IPS DF 6.9 (cell line): ENCODE data around the gene SERPINA5.
"Not testable (repeated sequence)": the region's sequence is repeated elsewhere in the genome, so short reads cannot be mapped to it uniquely, and the experiment has no call there.

ENCODE experiments used
- DNase-seq: peaks from one replicate; pipeline ENCODE4 v3.0.0-alpha.2; 2013; ENCODE audit warnings: low read depth, low spot score
- H3K27ac ChIP-seq: one replicate; pipeline ENCODE4 v1.5.1; 2013; ENCODE audit warnings: low read length, control low read depth
- H3K27me3 ChIP-seq: 2 replicates; pipeline ENCODE4 v1.6.1; 2013; ENCODE audit warnings: mild to moderate bottlenecking, low read length; ENCODE audit not compliant: control insufficient read depth, insufficient read depth
- H3K36me3 ChIP-seq: 2 replicates; pipeline ENCODE4 v1.6.1; 2013; ENCODE audit warnings: low read length; ENCODE audit not compliant: control insufficient read depth, insufficient read depth
- H3K4me1 ChIP-seq: 2 replicates; pipeline ENCODE4 v1.6.1; 2013; ENCODE audit warnings: low read length; ENCODE audit not compliant: control insufficient read depth, insufficient read depth
- H3K4me3 ChIP-seq: 2 replicates; pipeline ENCODE4 v1.5.1; 2013; ENCODE audit warnings: mild to moderate bottlenecking, low read length
- H3K9me3 ChIP-seq: 2 replicates; pipeline ENCODE4 v1.6.1; 2013; ENCODE audit warnings: low read length, inconsistent platforms; ENCODE audit not compliant: control insufficient read depth, insufficient read depth
- WGBS: extraction: QIAGEN DNeasy Blood & Tissue Kit; methylation state at CpG from one replicate; pipeline ENCODE4 v1.1.7; 2013; ENCODE audit warnings: mixed read lengths, missing lambda C conversion rate; ENCODE audit not compliant: insufficient read length, insufficient coverage; 5-methylcytosine and 5-hydroxymethylcytosine counted together

The SERPINA5 gene

DNA sequence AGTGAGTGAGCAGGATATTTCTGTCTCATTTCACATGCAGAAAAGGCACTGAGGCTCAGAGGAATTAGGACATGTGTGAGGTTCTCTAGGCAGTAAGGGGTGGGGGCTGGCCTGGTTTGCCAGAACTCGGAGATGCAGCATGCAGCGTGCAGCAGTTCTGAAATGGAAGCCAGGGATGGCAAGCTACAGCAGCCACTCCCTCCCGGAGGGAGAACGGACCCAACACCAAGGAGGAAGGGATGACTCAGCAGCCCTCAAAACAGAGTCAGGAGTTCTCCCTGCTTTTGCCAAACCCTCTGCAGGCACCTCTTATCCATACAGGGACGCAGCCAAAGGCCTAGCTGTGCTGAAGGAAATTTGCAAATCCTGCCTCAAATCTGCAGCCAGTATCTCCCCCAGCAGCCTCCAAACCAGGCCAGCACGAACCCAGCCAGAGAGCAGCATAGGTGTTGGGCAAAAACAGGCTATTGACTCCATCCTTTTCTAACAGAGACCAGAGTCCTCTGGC, 20.7 kb downstream of the SERPINA5 start:
- DNase-seq, result no peak
- WGBS, result no CpG with 5 or more reads among the region's 6 CpGs
- H3K36me3 ChIP-seq, result no peaks in the 10 kb centered on the region
- H3K9me3 ChIP-seq, result no peaks in the 10 kb centered on the region
- no peak overlapping the region for H3K27ac ChIP-seq
- no peaks in the 10 kb centered on the region for H3K27me3 ChIP-seq
- H3K4me3 ChIP-seq, result no peak overlapping the region
- peaks cover 6% of the 10 kb centered on the region; the same call in 1 of the 2 replicates for H3K4me1 ChIP-seq

DNA sequence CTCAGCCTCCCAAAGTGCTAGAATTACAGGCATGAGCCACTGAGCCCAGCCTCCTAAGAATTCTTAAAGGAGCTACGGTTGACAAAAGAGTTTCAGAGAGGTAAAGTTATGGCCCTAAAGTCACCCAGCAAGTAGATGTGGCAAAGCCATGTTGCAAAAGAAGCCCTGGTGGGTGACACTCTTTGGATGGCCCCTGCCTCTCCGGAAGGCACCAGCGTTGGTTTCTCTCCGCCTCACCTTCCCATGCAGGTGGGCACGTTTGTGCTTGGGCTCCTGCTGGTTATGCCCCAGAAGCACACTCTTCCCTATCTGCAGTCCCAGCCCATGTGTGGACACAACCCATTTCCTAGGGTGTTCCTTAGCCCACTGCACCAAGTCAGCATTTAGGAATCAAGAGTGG, 21.5 kb downstream of the SERPINA5 start:
- Histone ChIP-seq H3K9me3 (no peaks in the 10 kb centered on the region), H3K36me3 (no peaks in the 10 kb centered on the region), H3K27ac (no peak overlapping the region), H3K4me3 (no peak overlapping the region), H3K4me1 (peaks cover 6% of the 10 kb centered on the region; the same call in 1 of the 2 replicates), H3K27me3 (no peaks in the 10 kb centered on the region)
- WGBS, result no CpG with 5 or more reads among the region's 5 CpGs
- DNase-seq, result no peak

DNA sequence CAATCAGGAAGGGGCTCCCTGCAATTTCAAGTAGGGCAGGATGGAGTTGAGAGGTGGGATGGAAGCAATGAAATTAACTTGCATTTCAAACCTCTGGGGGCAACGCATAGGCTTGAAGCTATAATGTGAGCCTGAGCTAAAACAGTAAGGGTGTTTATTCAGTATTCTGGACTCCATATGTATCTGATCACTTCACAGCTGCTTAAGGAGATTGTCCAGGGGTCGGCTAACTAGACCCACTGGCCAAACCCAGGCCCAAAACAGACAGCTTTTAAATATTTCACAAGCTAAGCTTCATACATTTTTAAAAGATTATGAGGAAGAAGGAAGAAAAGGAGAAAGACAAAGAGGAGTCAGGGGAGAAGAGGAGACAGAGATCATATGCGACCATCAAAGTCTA, 24.1 kb downstream of the SERPINA5 start:
- WGBS, result no CpG with 5 or more reads among the region's 3 CpGs

DNA sequence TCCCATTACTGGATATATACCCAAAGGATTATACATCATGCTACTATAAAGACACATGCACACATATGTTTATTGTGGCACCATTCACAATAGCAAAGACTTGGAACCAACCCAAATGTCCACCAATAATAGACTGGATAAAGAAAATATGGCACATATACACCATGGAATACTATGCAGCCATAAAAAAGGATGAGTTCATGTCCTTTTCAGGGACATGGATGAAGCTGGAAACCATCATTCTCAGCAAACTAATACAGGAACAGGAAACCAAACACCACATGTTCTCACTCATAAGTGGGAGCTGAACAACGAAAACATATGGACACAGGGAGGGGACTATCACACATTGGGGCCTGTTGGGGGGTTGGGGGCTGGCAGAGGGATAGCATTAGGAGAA, 27.7 kb downstream of the SERPINA5 start:
- not testable (repeated sequence) for DNase-seq, H3K9me3 ChIP-seq, H3K4me1 ChIP-seq, H3K27me3 ChIP-seq, H3K4me3 ChIP-seq, H3K36me3 ChIP-seq, H3K27ac ChIP-seq
- WGBS, result no CpG with 5 or more reads among the region's 1 CpG

More for the DNA sequence above, 24.1 kb downstream of the SERPINA5 start:
- no peaks in the 10 kb centered on the region for H3K9me3 ChIP-seq
- no peak for DNase-seq
- no peaks in the 10 kb centered on the region for H3K27me3 ChIP-seq
- no peak overlapping the region for H3K27ac ChIP-seq
- H3K36me3 ChIP-seq, result no peaks in the 10 kb centered on the region
- H3K4me1 ChIP-seq, result peaks cover 1% of the 10 kb centered on the region; the same call in 1 of the 2 replicates
- no peak overlapping the region for H3K4me3 ChIP-seq

DNA sequence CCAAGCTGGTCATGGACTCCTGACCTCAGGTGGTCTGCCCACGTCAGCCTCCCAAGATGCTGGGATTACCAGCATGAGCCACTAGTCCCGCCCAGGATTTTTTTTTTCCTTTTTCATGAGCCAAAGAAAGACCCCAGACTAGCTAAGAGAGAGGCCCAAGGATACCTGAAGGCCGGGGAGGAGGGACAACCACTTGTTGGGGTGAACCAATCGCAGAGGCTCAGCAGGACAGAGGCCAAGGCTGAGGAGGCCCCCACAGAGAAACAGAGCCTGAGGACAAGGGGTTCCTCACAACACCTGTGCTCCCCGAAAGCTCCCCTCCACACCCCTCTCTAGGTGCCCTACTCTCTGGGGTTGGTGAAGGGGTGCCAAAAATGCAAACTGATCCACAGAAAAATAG, 30.0 kb downstream of the SERPINA5 start:
- Histone ChIP-seq H3K4me3 (no peak overlapping the region), H3K36me3 (no peaks in the 10 kb centered on the region; the same call in 1 of the 2 replicates), H3K4me1 (no peaks in the 10 kb centered on the region), H3K9me3 (no peaks in the 10 kb centered on the region), H3K27me3 (no peaks in the 10 kb centered on the region), H3K27ac (no peak overlapping the region)
- no CpG with 5 or more reads among the region's 5 CpGs for WGBS
- DNase-seq, result no peak

DNA sequence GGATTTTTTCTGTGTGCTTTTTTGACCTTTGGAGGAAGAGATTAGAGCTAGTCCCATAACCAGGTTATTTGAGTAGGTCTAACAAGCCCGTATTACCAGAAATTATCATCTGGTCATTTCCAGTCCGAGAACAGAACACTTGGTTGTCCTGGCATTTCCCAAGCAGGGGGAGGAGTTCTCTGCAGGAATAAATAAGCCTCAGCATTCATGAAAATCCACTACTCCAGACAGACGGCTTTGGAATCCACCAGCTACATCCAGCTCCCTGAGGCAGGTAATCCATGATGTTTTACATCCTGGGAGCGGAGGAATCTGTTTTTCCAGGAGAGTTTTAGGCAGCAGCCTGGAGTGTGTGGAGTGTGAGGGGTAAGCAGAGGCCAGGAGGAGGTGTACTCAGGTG, 30.9 kb downstream of the SERPINA5 start, which contains the start of gene SERPINA3:
Gene SERPINA3 (plus strand): TSS at position 218 of the 400 bp plus-strand sequence. CDS start 2,051 bp downstream, outside the sequence.
- Histone ChIP-seq H3K9me3 (no peaks in the 10 kb centered on the region), H3K27me3 (no peaks in the 10 kb centered on the region), H3K4me1 (no peaks in the 10 kb centered on the region), H3K27ac (no peak within 1 kb of the TSS), H3K36me3 (no peaks in the 10 kb centered on the region; the same call in 1 of the 2 replicates), H3K4me3 (no peak within 1 kb of the TSS)
- DNase-seq, result no peak
- WGBS, result no CpG with 5 or more reads among the region's 4 CpGs

DNA sequence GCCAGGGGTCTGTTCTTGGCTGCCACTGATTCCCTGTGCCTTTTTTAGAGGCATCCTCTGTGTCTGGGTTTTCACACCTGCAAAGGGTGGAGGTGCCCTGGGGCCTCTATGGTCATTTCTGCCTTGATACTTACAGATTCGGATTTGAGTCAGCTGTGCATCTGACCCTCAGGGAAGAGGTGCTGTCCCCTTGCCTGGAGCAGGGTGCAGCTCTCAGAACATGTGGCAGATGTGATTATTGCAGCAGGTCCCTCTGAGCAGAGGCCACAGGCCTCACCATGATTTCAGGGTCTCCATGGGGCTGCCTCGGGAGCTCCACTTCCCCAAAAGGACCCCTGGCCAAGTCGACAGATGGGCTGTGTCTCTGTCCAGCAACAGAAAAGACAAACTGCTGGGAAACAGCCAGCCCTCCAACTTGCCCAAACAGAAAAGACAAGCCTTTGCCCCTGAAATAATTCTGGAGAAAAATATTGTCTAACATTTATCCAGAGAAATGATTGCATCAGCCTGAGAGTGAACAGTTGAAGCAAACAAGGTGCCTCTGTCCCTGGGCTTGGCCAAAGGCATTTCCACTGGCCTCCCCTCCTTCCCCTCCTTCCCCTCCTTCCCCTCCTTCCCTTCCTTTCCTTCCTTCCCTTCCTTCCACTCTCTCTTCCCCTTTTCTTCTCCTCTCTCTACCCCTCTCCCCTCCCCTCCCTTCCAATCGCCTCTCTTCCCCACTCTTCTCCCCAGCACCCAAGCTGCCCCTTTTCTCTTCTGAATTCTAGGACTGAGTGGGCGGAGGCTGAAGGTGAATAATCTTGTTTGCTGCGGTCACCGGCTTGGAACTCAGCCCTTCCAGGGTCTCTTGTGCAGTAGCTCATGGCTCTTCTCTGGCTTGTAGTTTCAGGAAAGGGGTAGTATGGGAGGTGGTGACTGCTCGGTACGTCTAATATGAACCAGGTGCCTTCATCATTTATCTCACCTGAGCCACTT, 31.6 kb downstream of the SERPINA5 start:
- H3K4me3 ChIP-seq, result no peak overlapping the region
- H3K36me3 ChIP-seq, result no peaks in the 10 kb centered on the region; the same call in 1 of the 2 replicates
- WGBS, result 100% methylated on average over 1 of the region's 9 CpGs
- no peak overlapping the region for H3K27ac ChIP-seq
- H3K9me3 ChIP-seq, result no peaks in the 10 kb centered on the region
- H3K27me3 ChIP-seq, result no peaks in the 10 kb centered on the region
- no peak for DNase-seq
- H3K4me1 ChIP-seq, result no peaks in the 10 kb centered on the region

DNA sequence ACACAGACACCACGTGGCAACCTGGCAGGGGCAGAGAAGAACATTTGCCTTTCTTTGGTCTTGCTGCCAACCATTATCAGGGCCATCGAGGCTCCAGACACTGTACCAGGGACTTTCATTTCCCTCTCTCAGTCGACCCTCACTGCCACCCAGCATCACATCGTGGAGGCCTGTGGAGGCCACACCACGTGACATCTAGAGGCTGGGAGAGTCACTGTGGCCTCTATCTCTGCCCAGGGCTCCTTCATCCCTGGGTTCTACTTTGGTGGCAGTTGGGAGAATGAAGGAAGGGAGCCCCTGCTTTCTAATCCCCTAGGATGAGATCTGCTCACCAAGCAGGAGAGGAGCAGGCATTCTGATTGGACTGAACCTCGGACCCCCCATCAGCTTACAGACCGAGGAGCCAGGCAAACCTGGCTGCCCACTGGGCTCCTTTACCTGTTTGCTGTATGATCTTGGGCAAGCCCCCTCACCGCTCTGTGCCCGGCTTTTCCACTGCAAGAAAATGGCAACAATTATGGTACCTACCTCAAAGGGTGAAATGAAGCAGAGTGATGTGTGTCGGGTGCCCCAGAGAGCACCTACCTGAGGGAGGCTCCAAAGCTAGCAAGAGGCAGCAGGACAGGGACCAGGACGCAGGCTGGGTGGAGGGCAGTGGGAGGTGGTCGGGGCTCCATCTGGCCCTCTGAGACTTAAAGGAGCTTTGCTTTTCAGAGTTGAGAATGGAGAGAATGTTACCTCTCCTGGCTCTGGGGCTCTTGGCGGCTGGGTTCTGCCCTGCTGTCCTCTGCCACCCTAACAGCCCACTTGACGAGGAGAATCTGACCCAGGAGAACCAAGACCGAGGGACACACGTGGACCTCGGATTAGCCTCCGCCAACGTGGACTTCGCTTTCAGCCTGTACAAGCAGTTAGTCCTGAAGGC, 32.8 kb downstream of the SERPINA5 start:
- no peak for DNase-seq
- no peak overlapping the region for H3K4me3 ChIP-seq
- H3K27ac ChIP-seq, result no peak overlapping the region
- H3K9me3 ChIP-seq, result no peaks in the 10 kb centered on the region
- no peaks in the 10 kb centered on the region for H3K27me3 ChIP-seq
- no peaks in the 10 kb centered on the region; the same call in 1 of the 2 replicates for H3K36me3 ChIP-seq
- no CpG with 5 or more reads among the region's 20 CpGs for WGBS
- no peaks in the 10 kb centered on the region for H3K4me1 ChIP-seq

DNA sequence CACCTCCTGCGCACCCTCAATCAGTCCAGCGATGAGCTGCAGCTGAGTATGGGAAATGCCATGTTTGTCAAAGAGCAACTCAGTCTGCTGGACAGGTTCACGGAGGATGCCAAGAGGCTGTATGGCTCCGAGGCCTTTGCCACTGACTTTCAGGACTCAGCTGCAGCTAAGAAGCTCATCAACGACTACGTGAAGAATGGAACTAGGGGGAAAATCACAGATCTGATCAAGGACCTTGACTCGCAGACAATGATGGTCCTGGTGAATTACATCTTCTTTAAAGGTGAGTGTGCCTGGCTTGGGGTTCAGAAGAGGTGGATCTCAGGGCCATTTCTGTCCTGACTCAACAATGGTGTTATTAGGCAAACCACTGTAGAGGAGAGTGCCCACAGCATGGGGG, 33.6 kb downstream of the SERPINA5 start:
- Histone ChIP-seq H3K9me3 (no peaks in the 10 kb centered on the region), H3K27ac (no peak overlapping the region), H3K36me3 (no peaks in the 10 kb centered on the region; the same call in 1 of the 2 replicates), H3K4me1 (no peaks in the 10 kb centered on the region), H3K4me3 (no peak overlapping the region), H3K27me3 (no peaks in the 10 kb centered on the region)
- no CpG with 5 or more reads among the region's 7 CpGs for WGBS
- DNase-seq, result no peak

DNA sequence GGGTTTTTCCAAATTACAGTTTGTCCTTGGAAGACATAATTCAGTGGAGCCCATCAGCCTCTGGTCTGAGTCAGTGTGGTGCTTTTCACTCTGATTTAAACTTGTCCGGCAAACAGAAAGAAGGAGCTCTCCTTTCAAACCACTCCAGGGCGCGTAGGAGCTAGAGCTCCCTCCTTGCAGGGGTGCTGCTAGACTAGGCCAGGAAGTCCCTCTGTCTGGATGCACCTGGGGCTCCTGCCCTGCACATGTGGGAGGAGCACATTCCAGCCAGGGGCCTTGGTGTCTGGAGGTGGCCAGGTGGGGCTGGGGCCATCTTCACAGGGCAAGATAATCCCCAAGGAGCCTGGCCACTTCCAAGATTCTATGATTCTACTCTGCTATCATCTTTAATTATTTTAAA, 34.0 kb downstream of the SERPINA5 start:
- no peaks in the 10 kb centered on the region for H3K4me1 ChIP-seq
- no peaks in the 10 kb centered on the region for H3K9me3 ChIP-seq
- no peak for DNase-seq
- no peak overlapping the region for H3K4me3 ChIP-seq
- H3K27me3 ChIP-seq, result no peaks in the 10 kb centered on the region
- H3K27ac ChIP-seq, result no peak overlapping the region
- no CpG with 5 or more reads among the region's 3 CpGs for WGBS
- no peaks in the 10 kb centered on the region; the same call in 1 of the 2 replicates for H3K36me3 ChIP-seq
